ENCODE data around the gene EML5. TPM values are rescaled to one million over a fixed set of nuclear protein-coding genes. Genes with fewer than 3 reads are reported as not detected.

Gene EML5
- total and polyA plus RNA-seq, 2 of the 13 experiments (the other 11 are each of a cell fraction or from before 2014, with no cell fraction given) = 0.11 TPM; not detected in 1

- TF ChIP-seq GPN1 (CRISPR knock-in tag; IDR thresholded peaks at IDR 0.05; ENCODE audit: borderline replicate concordance) = no peak
These were observed 200.7 kb downstream of the EML5 start (continued) for GRCh38 chr14:88592031-88592430.

GRCh38 chr14:88590173-88590572, 202.6 kb downstream of the EML5 start:
- Histone ChIP-seq H3K27me3 (ENCODE audit: control insufficient read depth in 1 of 2, insufficient read depth in 2 of 2, low read length in 2 of 2) (no peaks in the 10 kb centered on the region), H3K4me1 (ENCODE audit: insufficient read depth, low read length) (no peaks in the 10 kb centered on the region), H3K79me2 (ENCODE audit: insufficient read depth, low read length) (no peaks in the 10 kb centered on the region), H3K4me3 (replicated peaks in 1 of 3; ENCODE audit: insufficient read depth in 1 of 3, low read depth in 2 of 3, low read length in 3 of 3) (no peak overlapping the region), H3K9ac (ENCODE audit: insufficient read depth, low read depth, low read length) (no peak overlapping the region), H3K9me3 (ENCODE audit: low read length) (no peaks in the 10 kb centered on the region), H3K36me3 (replicated peaks in 1 of 2; ENCODE audit: control insufficient read depth in 1 of 2, insufficient read depth in 2 of 2, low read length in 2 of 2) (peaks cover 13 to 42% of the 10 kb centered on the region in 2 experiments), H3K27ac (ENCODE audit: extremely low read length, insufficient read depth, low read length) (no peak overlapping the region), H3K4me2 (ENCODE audit: low read depth, low read length) (no peak overlapping the region), H2AFZ (ENCODE audit: low read length) (no peak overlapping the region), H4K20me1 (ENCODE audit: insufficient read depth, low read length) (no peaks in the 10 kb centered on the region)
- ATAC-seq = no peak
- intact Hi-C loops (cut with micrococcal nuclease; ENCODE audit: unreplicated experiment) (no loop called here), in situ Hi-C loops (cut with HindIII; ENCODE audit: extremely low pct_ligation_motif_present, low pct_unique_long_range_greater_than_20kb) (no loop called here)
- WGBS (ENCODE audit: low lambda C conversion rate) = 91% methylated on average over 4 of the region's 4 CpGs
- ChIA-PET CTCF (ENCODE audit: low intra/inter-chr PET ratio, low total read pairs) (no interaction called here), POLR2A (no interaction called here)
- no peak for DNase-seq (ENCODE audit: low spot score)
- BruUV-seq (replicated peaks) = no TSS peak
- FAIRE-seq = no peak
- no peak for TF ChIP-seq EED (CRISPR knock-in tag; IDR thresholded peaks at IDR 0.05)
- no peak for TF ChIP-seq ZNF574 (CRISPR knock-in tag; IDR thresholded peaks at IDR 0.05)
- TF ChIP-seq KLF16 (CRISPR knock-in tag; IDR thresholded peaks at IDR 0.05) = no peak
- no peak for TF ChIP-seq IRF2 (CRISPR knock-in tag; IDR thresholded peaks at IDR 0.05)
- TF ChIP-seq NBN (conservative IDR thresholded peaks at IDR 0.05) = no peak
- TF ChIP-seq HNF4A (CRISPR knock-in tag; IDR thresholded peaks at IDR 0.05) = no peak
- no peak for TF ChIP-seq SRSF9 (IDR thresholded peaks at IDR 0.05; ENCODE audit: borderline replicate concordance, insufficient read depth, low read depth, low read length, poor library complexity, severe bottlenecking)
- no peak for TF ChIP-seq ZNF558 (CRISPR knock-in tag; IDR thresholded peaks at IDR 0.05; ENCODE audit: borderline replicate concordance)
- TF ChIP-seq ZNF280B (CRISPR knock-in tag; IDR thresholded peaks at IDR 0.05; ENCODE audit: borderline replicate concordance) = no peak
- no peak for TF ChIP-seq UBTF (CRISPR knock-in tag; IDR thresholded peaks at IDR 0.05)
- TF ChIP-seq ZNF18 (CRISPR knock-in tag; IDR thresholded peaks at IDR 0.05; ENCODE audit: insufficient replicate concordance) = no peak
- TF ChIP-seq ZKSCAN5 (CRISPR knock-in tag; IDR thresholded peaks at IDR 0.05) = no peak
